Measurements from ENCODE around the gene SKI.

The SKI gene

DNA sequence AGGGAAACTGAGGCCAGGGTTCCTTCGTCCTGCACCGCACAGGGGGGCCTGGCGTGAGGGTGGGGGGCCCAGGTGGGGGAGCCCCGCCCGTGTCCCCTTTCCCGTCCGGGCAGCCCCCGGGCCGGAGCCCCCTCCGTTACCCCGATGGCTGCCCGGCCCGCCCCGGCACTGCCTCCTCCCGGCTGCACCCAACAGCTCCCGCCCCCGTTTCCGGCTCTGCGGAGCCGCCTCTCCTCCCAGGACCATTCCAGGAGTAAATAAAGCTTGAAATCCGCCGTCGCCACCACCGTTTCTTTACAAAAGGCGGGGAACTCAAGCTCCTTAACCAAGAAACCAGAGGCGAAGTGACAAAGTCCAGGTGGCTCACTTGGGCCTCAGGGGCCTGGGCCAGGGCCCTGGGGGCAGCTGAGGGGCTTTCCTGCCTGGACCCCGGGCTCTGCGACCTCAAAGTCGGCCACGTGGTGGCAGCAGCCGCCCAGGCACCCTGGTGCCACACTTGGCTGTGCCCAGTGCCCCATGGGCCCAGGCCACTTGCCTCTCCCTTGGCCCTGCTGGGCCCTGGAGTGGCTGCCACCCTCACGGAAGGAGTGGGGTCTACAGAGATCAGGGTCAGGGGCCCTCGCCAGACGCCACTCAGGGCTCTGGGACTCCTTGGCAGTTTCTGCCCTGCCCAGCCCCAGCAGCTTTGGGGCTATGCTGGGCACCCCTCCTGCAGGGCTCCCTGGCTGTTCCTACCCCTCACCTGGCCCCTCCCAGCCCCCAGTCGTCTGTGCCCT lies 33.0 kb upstream of the SKI start:
- DNase-seq: peak; percentile 93

DNA sequence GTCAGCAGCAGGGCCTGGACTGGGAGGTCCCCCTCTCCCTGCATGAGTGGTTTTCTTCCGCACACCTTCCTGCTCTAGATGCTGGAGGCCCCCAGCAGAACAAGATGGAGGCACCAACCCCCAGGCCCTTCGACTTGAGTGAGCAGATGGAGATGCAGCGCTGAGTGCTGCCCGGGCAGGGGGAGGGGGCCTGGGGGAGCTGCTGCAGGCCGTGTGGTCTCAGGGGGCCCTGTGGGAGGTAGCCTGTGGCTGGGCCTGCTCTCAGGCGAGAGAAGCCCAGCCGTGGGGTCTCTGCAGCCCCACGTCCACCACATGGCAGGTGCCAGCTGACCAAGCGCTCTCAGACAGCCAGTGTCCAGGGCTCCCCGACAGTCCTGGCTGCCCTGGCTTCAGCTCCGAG lies 32.3 kb upstream of the SKI start:
- DNase-seq: no peak

DNA sequence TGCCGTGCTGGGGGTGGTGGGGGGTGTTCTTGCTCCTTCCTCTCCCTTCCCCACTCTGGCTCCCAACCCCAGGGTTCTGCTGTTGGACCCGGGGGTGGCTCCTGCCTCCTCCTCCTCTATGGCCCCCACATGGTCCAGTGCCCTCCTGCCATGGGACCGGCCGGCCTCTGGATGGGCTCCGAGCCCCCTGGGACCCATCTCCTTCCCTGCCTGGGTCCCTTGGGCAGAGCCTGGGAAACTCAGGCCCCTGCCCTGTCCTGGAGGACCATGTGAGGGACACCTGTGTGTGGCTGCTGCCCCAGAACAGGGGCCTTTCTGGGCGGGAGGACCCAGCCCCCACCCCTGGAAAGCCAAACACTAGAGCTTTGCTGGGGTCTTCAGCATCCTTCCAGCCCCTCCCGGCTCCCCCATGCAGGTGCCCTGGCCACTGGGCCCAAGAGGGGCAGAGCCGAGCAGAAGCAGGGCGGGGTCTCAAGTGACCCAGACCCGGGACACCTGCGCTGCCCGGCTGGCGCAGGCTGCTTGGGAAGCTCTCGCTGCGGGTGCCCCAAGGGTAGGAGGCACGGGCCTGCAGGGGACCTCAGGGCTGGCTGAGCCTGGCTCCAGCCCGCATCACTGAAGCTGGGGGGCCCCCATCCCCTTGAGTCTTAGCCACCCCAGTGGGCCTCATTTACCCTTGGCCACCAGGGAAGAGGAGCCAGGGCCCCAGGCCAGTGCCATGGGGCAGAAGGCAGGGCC lies 31.0 kb upstream of the SKI start:
- DNase-seq: no peak

DNA sequence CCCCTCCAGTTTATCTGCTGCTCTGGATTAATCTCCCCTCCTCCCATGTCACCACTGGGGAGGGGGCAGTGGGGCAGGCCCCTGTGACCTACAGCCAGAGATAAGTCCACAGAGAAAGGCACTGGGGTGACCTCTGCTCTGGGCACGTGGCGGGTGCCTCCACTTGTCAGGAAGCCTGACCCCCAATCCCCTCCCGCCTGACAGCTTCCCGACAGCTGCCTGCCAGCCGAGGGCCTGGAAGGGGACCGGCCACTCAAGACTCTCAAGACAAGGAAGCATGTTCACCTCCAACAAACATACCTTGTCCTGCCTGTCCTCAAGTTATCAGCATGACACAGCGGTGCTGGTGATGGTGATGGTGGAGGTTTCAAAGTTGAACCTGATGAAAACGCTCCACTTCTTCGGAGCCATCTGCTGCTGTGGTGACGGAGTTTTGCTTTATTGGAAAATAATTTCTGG lies 30.4 kb upstream of the SKI start:
- DNase-seq: no peak

DNA sequence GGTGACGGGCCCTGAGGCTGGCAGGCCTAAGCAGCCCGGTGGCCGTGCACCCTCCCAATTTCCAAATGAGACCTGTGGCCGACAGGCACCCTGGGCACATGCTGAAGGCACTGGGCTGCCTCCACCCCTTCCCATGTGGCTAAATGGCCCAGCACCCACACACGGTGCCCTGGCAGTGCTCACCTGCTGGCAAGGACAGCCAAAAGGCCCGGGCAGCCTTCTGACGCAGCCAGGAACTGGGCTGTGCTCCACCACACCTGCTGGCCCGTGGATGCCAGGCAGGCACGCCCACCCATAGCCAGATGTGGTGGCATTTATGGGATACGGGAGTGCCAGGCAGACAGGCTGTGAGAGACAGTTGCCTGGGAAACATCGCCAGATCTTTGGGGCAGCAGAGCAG lies 29.5 kb upstream of the SKI start:
- DNase-seq: no peak

DNA sequence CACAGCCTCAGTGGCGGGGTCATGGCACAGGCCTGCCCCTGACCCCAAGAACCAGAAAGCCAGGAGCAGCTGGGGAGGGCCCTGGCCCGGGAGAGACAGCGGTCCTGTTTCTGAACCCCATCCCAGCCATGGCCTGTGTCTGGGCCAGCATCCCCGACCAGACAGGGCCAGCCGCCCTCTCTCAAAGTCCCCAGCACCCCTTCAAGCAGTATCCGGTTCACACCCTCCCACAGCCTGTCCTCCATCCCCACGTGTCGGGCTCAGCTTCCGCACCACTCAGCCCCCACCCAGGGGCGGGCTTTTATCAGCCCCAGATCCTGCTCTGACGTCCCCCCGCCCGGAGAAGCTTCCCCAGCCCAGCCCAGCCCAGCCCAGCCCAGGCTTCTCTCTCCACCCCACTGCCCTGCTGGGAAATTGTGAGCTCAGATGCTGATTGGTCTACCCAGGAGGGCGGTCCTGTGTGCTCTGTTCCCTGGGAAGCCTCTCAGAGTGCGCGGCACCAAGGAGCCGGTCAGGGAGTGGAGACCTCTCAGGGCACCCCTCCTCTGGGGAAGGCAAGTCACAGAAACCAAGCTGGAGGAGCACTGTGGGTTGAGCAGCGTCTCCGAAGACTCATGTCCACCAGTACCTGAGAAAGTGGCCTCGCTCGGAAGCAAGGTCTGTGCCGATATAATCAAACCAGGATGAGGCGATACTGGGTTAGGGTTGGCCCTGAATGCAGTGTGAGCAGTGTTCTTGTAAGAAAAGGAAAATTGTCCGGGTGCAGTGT lies 28.9 kb upstream of the SKI start:
- peak; percentile 95 for DNase-seq

DNA sequence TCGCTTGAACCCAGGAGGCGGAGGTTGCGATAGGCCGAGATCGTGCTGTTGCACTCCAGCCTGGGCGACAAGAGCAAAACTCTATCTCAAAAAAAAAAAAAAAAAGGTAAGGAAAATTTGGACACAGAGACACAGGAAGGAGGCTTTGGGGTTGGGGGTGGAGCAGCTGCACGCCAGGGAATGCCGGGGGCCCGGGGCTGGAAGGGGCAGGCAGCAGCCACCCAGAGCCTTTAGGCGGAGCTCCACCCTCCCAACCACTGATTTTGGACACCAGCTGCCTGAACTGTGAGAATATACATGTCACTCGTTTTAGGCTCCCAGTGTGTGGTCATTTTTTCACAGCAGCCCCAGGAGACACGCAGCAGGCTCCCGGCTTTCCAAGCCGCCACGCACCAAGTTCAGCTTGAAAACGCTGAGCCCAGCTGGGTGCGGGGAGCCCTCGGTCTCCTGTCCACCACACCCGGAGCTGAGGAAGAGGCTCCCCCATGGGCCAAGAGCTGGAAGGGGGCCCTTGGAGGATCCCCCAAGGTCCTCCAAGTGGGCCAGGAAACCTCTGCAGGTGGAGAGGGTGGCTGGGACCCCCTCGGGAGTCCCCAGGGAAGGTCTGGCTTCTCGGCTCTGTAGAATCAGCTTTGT lies 27.7 kb upstream of the SKI start:
- DNase-seq: no peak

DNA sequence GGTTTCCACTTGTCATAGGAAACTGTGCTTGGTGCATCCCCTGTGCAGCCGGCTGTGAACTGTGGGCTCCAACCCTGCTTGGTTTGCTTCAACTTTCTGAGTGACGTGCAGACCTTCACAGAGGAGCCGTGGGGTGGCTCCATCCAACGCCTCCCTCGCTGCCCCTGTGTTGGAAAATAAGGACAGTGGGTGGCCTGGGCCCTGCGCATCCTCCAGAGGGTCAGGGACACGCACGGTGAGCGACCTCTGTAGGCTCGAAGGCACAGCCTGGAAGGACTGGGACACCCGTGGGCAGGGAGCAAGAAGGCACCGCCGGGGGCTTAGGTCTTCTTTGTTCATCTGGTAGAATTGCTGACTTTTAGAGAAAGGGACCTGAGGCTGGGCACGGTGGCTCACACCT lies 27.1 kb upstream of the SKI start:
- no peak for DNase-seq

DNA sequence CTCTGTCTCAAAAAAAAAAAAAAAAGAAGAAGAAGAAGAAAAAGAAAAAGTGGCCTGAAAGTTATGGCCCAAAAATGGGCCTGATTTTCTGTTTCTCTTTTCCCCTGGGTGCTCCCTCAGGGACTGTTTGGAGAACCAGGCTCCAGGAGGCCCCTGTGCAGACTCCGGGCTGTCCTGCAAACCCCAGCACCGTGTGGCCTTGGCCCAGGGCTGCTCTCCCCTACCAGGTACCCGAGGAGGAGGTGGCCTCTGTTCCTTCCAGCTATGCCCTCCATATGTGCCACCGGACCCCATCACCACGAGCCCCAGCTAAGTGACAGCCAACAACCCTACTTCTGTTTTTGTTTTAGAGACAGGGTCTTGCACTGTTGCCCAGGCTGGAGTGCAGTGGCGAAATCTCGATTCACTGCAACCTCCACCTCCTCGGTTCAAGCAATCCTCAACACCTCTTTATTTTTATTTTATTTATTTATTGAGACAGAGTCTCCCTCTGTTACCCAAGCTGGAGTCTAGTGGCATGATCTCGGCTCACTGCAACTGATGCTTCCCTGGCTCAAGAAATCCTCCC lies 26.0 kb upstream of the SKI start:
- DNase-seq: no peak

DNA sequence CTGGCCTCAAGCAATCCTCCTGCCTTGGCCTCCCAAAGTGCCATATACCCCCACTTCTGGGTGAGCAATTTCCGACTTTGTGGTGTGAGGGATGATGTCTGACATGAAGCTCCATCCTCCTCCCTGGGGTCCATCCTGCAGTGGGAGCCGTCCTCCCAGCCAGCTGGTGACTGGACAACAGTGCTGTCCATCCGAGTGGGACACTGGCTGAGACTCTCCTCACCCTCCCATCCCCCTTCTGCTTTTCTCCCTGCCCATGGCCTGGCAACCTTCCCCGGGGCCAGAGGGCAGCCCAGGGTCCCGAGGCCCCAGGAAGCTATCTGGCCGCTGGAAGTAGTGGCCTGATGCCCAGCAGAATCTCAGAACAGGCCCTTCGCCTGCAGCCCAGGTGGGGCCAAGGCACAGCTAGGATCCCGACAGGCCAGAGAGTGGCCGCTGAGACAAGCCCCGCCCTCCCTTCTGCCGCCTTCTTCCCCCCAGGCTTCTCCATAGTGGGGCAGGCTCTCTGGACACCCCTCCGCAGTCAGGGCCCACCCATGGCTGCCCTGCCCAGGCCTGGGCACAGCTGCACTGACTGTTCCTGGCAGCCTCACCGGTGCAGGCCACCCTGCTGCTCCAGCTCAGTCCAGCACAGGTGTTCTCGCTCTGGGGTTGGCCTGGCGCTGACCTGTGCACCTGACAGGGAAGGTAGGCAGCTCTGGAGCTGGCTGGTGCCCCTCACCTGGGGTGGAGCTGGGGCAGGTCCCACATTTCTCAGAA lies 25.1 kb upstream of the SKI start:
- DNase-seq: no peak

DNA sequence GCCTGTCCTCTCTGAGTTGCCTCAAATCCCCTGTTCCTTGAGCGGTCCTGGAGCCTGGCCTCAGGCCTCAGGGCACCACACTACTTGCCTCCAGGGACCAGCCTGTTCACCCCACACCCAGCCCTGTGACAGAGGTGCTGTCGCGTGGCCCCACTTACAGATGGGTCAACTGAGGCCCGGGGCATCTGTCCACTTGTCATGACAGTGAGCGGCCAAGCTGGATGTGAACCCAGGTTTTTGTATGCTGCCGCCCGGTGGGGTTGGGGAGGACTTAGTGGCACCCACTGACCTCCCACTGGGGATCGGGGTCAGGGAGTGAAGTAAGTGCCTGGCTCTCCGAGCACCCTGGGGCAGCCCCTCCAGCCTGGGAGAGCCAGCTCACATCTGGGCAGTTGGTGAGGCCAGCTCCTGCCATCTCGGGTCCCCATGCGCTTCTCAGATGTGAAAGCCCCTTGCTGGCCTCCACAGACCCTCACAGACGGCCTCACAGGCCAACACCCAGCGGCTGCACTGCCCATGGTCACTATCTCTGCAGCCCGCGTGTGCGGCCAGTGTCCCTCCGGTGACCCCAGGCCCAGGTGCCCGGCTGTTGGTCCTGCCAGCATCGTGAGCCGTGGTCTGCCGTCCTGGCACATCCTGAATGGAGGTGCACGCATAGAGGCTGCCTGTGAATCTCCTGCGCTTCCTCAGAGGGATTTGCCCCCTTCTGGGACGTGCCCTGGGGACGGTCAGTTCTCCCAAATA lies 24.3 kb upstream of the SKI start:
- no peak for DNase-seq

DNA sequence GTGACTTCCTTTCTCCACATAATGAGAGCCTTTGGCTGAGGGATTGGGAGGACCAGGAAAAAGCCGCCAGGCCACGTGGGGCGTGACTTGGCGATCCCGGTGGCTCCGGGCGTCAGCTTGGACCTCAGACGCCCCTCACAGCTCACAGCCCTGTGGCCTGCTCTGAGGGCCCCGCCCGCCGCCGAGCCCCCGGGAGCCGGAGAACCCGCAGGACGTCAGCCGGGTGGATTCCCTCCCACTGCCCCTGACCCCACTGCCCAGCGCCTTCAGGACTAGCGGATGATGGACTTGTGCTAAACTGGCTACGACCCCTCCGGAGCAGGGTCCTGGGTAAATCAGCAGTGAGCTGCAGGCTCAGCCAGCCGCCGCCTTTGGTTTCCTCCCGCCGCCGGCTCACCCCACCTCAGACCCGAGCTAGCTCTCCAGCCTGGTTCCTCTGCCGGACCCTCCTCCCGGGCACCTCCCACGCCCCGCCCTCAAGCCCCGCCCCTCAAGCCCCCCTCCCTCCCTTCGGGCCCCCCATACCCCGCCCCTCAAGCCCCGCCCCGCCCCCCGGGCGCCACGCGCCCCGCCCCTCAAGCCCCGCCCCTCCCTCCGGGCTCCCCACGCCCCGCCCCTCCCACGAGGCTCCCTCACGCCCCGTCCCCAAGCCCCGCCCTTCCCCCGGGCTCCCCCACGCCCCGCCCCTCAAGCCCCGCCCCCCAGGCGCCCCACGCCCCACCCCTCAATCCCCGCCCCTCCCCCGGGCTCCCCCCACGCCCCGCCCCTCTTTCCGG lies 23.5 kb upstream of the SKI start:
- DNase-seq: peak; percentile 83

DNA sequence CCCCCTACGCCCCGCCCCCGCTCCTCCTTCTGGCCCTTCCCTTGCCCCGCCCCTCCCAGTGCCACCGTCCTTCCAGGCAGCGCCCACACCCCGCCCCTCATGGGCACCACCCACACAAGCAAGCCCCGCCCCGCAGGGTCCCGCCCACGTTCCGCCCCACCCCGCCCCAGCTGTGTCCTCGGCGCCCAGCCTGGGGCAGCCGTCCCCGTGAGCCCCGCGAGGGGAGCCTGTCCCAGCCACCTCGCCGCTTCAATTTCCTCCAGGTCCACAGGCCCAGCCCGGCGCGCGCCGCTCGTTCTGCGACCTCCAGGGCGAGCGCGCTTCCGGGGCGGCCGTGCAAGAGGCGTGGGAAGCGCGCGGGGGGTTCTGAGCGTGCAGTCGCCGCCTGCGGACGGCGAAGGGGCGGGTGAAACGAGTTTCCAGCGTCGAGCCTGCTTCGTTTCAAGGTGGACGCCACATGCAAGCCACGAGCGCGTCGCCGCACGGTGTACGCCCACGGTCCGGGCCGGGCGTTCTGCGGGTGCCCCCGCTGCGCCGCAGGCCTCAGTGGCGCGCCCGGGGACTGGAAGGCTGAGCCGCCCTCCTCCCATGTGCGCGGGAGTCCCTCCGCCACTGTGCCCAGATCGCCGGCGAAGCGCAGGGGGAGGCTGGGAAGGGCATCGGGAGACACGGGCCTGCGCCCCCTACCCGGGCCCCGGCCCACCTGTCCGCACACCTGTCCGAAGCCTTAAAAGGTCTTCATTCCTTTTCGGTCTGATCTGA lies 22.7 kb upstream of the SKI start:
- DNase-seq: peak; percentile 88

DNA sequence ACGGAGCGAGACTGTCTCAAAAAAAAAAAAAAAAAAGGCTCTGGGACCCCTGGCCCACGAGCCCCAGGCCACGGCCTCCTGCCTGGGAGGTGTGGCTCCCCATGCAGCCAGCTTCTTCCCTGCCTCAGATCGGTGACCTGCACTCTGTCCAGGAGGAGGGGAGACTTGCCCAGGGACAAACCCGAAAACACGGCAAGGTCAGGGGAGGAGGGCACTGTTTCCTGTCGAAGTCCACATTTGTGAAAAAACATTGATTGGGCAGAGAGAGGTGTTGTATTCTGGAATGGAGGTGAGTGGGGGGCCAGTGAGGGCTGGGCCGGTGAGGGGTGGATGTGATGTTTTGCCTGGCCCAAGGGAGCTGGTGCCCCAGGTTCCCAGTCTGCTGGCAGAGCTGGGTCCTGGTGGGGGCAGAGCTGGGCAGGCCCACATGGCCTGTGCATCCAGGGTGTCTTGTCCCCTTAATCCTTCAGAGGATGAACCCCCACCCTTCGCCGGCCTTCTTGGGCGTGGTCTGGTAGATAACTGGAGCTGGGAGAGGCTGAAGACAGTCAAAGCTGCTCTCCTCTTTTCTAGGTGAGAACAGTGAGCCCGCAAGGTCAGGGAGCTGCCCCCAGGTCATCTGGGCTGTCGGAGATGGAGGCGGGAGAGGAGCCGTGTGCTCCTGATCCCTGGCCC lies 21.2 kb upstream of the SKI start:
- DNase-seq: no peak

DNA sequence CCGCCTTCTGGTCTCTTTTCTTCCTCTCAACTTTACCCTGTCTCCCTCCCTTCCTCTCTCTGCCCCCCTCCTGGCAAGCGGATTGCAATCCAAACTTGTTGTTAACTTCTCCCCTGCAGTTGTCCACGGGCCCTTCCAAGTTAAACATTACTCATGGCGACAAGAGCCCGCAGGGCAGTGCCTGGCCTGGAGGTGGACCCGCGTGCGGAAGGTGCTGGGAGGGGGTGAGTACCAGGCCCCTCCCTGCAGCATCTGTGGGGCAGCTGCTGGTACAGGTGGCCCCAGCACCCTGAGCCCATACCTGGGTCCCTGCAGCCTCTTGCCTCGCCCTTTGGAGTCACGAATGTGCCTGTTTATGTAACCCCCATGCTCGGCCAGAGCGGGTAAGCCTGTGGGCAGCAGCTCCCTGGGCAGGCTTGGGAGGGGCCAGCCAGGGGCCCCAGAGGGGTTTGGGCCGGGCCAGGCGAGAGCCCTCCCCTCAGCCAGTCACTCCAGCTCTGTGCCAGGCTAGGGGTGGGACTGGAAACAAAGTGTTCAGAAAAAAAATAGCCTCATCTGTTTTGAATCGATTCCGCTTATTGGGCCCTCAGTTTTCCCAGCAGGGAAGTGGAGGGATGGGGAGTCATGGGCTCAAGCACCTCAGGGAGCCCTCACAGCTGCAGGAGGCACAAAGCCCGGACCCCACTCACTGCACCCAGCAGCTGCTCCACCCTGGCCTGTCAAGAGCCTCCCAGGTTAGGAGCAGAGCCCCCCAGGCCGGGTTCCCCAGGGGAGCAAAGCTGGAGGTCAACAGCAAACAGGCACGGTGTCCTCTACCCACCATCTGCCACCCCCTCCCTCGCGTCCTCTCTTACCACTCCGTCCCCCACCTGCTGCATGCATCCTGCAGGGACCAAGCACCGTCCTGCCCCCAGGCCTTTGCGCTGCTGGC lies 19.5 kb upstream of the SKI start:
- no peak for DNase-seq

DNA sequence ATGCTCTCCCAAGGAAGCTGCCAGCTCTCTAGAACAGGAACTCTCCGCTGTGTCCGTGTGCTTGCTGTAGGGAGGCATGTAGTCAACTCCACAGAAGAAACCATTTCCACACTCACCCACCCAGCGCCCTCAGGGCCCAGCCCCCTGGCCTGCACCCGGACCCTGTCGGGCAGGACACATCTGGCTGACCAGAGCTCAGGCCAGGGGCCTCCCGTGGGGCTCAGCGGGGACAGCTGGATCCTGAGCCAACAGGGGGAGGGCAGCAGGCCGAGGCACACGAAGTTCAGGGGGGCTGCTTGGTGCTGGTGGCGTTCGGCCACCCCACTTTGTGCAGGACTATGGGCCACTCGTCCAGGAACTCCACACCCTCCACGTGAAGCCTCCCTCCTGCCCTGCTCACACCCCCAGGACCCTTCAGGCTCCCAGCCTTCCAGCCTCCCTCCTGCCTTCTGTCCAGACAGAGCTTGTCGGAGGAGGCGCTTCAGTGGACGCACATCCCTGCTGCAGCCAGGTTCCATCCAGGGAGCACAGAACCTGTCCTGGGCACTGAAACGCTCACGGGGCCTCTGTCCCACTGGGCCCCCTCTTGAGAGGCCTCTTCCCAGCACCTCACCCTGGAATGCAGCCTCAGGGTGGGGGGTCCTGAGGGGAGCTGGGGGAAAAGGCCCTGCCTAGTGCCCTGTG lies 18.6 kb upstream of the SKI start:
- no peak for DNase-seq

DNA sequence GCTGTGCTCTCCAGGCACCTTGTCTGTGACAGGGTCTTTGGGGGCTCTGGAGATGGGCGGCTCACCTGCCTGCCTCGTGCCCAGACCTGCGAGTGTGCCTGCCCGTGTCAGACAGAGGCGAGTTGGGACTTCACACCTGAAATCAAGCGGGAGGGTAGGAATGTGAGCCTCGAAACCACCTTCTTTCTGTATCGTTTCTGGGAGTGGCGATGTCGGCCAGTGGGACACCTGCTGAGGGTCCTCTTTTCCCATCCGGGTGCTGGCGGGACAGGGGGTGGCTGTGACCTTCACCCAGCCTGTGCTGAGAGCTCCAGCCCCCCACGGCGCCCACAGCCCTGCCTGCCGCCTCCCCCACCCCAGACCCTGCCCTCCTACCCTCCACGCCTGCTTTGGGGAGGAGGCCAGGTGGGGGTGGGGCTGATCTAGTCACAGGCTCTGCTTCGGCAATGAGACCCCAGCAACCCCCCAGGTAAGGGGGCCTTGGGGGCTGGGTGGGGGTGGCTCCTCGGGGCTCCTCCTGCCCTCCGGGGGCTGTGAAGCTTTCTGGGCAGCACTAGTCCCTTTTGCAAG lies 17.9 kb upstream of the SKI start:
- DNase-seq: no peak
